ENCODE results near the gene CLDN9. TPM values are rescaled to one million over a fixed set of nuclear protein-coding genes. Genes with fewer than 3 reads are reported as not detected.

CLDN9 gene
- polyA plus RNA-seq, 1 donor from 2014 or later = not detected

DNA sequence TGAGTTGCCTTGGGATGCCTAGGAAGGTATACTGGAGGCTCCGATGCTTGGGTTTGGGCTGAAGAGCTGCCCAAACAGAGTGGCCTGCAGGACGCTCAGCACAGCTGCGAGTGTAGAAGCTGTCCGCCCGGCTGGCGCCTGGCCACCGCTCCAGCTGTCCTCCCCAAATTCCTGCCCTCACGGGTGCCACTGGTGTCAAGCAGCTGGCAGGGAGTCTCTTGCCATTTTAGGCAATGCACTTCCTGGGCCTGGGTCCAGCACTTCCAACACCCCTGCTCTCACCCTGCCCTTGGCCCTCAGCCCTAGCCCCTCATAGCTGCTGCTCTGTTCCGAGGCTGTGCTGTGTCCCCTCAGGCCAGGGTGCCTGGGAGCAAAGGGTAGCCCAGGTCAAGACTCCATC lies 27.3 kb upstream of the CLDN9 start:
- no peak overlapping the region for H3K27ac ChIP-seq (ENCODE audit: low read length)
- H3K4me3 ChIP-seq (ENCODE audit: low read length) = no peak overlapping the region

DNA sequence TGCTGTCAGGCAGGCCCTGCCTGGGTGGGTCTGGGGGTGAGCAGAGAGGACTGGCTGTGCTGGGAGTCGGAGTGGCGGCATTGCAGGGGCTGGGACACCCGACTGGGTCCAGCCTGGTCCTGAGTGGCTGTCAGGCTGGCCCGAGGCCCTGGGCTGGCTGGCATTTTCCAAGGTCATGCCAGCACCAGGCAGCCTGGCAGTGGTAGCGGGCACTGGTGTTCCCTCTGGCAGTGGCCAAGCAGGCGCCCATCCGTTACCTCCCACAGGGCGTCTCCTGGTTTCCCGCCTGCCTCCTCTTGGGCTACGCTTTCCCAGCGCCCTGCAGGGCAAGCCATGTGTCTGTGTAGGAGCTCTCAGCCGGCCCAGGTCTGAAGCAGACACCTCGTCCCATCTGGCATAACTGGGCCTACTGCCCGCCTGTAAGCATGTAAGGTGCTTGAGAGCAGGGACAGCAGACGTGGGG lies 26.8 kb upstream of the CLDN9 start:
- no peak for TF ChIP-seq EP300 (conservative IDR thresholded peaks at IDR 0.05; ENCODE audit: poor library complexity, severe bottlenecking)
- TF ChIP-seq POLR2AphosphoS5 (IDR thresholded peaks at IDR 0.05) = no peak
- TF ChIP-seq MXI1 (conservative IDR thresholded peaks at IDR 0.05; ENCODE audit: poor library complexity, severe bottlenecking) = no peak
- TF ChIP-seq, protein P1, sequence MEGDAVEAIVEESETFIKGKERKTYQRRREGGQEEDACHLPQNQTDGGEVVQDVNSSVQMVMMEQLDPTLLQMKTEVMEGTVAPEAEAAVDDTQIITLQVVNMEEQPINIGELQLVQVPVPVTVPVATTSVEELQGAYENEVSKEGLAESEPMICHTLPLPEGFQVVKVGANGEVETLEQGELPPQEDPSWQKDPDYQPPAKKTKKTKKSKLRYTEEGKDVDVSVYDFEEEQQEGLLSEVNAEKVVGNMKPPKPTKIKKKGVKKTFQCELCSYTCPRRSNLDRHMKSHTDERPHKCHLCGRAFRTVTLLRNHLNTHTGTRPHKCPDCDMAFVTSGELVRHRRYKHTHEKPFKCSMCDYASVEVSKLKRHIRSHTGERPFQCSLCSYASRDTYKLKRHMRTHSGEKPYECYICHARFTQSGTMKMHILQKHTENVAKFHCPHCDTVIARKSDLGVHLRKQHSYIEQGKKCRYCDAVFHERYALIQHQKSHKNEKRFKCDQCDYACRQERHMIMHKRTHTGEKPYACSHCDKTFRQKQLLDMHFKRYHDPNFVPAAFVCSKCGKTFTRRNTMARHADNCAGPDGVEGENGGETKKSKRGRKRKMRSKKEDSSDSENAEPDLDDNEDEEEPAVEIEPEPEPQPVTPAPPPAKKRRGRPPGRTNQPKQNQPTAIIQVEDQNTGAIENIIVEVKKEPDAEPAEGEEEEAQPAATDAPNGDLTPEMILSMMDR (IDR thresholded peaks at IDR 0.05; ENCODE audit: poor library complexity, severe bottlenecking) = no peak
- TF ChIP-seq TAF1 (IDR thresholded peaks at IDR 0.05; ENCODE audit: low read depth) = no peak
- no peak for TF ChIP-seq RAD21 (conservative IDR thresholded peaks at IDR 0.05)
- no peak for TF ChIP-seq SMC3 (conservative IDR thresholded peaks at IDR 0.05; ENCODE audit: poor library complexity)
- TF ChIP-seq, protein P2, sequence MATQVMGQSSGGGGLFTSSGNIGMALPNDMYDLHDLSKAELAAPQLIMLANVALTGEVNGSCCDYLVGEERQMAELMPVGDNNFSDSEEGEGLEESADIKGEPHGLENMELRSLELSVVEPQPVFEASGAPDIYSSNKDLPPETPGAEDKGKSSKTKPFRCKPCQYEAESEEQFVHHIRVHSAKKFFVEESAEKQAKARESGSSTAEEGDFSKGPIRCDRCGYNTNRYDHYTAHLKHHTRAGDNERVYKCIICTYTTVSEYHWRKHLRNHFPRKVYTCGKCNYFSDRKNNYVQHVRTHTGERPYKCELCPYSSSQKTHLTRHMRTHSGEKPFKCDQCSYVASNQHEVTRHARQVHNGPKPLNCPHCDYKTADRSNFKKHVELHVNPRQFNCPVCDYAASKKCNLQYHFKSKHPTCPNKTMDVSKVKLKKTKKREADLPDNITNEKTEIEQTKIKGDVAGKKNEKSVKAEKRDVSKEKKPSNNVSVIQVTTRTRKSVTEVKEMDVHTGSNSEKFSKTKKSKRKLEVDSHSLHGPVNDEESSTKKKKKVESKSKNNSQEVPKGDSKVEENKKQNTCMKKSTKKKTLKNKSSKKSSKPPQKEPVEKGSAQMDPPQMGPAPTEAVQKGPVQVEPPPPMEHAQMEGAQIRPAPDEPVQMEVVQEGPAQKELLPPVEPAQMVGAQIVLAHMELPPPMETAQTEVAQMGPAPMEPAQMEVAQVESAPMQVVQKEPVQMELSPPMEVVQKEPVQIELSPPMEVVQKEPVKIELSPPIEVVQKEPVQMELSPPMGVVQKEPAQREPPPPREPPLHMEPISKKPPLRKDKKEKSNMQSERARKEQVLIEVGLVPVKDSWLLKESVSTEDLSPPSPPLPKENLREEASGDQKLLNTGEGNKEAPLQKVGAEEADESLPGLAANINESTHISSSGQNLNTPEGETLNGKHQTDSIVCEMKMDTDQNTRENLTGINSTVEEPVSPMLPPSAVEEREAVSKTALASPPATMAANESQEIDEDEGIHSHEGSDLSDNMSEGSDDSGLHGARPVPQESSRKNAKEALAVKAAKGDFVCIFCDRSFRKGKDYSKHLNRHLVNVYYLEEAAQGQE (IDR thresholded peaks at IDR 0.05; ENCODE audit: borderline replicate concordance) = no peak
- no peak for TF ChIP-seq EZH2 (IDR thresholded peaks at IDR 0.05; ENCODE audit: borderline replicate concordance, insufficient read depth, low read length, poor library complexity, severe bottlenecking)
- H3K4me3 ChIP-seq (ENCODE audit: low read length) = no peak overlapping the region
- H3K9me3 ChIP-seq (ENCODE audit: low read length) = no peaks in the 10 kb centered on the region
- H3K9ac ChIP-seq (ENCODE audit: low read length) = no peak overlapping the region
- H4K20me1 ChIP-seq (ENCODE audit: insufficient read depth) = no peaks in the 10 kb centered on the region
- no peak overlapping the region for H3K27ac ChIP-seq (ENCODE audit: low read length)
- H3K9me2 ChIP-seq (ENCODE audit: insufficient read depth, low read length) = no peaks in the 10 kb centered on the region
- H3K36me3 ChIP-seq (ENCODE audit: insufficient read depth, low read length) = no peaks in the 10 kb centered on the region
- H3K4me2 ChIP-seq (ENCODE audit: low read length) = no peak overlapping the region
- no peaks in the 10 kb centered on the region for H3F3A ChIP-seq (ENCODE audit: insufficient read depth, low read length, poor library complexity, severe bottlenecking)
- H3K79me2 ChIP-seq (replicated peaks; ENCODE audit: insufficient read depth, low read length) = no peaks in the 10 kb centered on the region
- no peak overlapping the region for H2AFZ ChIP-seq (ENCODE audit: low read depth, low read length)
- no peaks in the 10 kb centered on the region for H3K27me3 ChIP-seq (ENCODE audit: insufficient read depth, low read depth, low read length)

More for the DNA sequence above, 27.3 kb upstream of the CLDN9 start:
- Histone ChIP-seq H3K9ac (ENCODE audit: low read length) (no peak overlapping the region), H4K20me1 (ENCODE audit: insufficient read depth) (no peaks in the 10 kb centered on the region), H3F3A (ENCODE audit: insufficient read depth, low read length, poor library complexity, severe bottlenecking) (no peaks in the 10 kb centered on the region), H2AFZ (ENCODE audit: low read depth, low read length) (no peak overlapping the region), H3K9me3 (ENCODE audit: low read length) (no peaks in the 10 kb centered on the region), H3K36me3 (ENCODE audit: insufficient read depth, low read length) (no peaks in the 10 kb centered on the region), H3K79me2 (replicated peaks; ENCODE audit: insufficient read depth, low read length) (no peaks in the 10 kb centered on the region), H3K9me2 (ENCODE audit: insufficient read depth, low read length) (no peaks in the 10 kb centered on the region), H3K27me3 (ENCODE audit: insufficient read depth, low read depth, low read length) (no peaks in the 10 kb centered on the region), H3K4me2 (ENCODE audit: low read length) (no peak overlapping the region)
- TF ChIP-seq, protein P2 (IDR thresholded peaks at IDR 0.05; ENCODE audit: borderline replicate concordance) = no peak
- TF ChIP-seq TAF1 (IDR thresholded peaks at IDR 0.05; ENCODE audit: low read depth) (no peak), EP300 (conservative IDR thresholded peaks at IDR 0.05; ENCODE audit: poor library complexity, severe bottlenecking) (no peak), SMC3 (conservative IDR thresholded peaks at IDR 0.05; ENCODE audit: poor library complexity) (no peak), MXI1 (conservative IDR thresholded peaks at IDR 0.05; ENCODE audit: poor library complexity, severe bottlenecking) (no peak), RAD21 (conservative IDR thresholded peaks at IDR 0.05) (no peak), EZH2 (IDR thresholded peaks at IDR 0.05; ENCODE audit: borderline replicate concordance, insufficient read depth, low read length, poor library complexity, severe bottlenecking) (no peak), POLR2AphosphoS5 (IDR thresholded peaks at IDR 0.05) (no peak)
- TF ChIP-seq, protein P1 (IDR thresholded peaks at IDR 0.05; ENCODE audit: poor library complexity, severe bottlenecking) = no peak

All from neural cell (in vitro differentiated cells).